A549 treated with RU486 at 1 μM for 4 hours (cell line): ENCODE results near the gene PET100. TPM values are rescaled to one million over a fixed set of nuclear protein-coding genes. Genes with fewer than 3 reads are reported as not detected.

ENCODE experiments used
- total RNA-seq: library from RNA; stranded (reverse); fragments of 200-300 nt; extraction: Qiagen RNA extraction; gene quantifications from 5 replicates; pipeline ENCODE4 v1.2.3, GENCODE V29; 2022; ENCODE audit warnings: low read depth

The PET100 gene
- total RNA-seq = 52.7 to 81.5 TPM (median 56.6 TPM) in 5 replicates

GRCh38 chr19:7629347-7630054 is at the start of gene PET100, which contains the start of gene XAB2:
PET100 (plus strand) TSS chr19:7629793; CDS start chr19:7629834, 41 bp downstream.
XAB2 (minus strand) TSS chr19:7629545; CDS start chr19:7629527, 18 bp downstream.

GRCh38 chr19:7595466-7596133 is 34.0 kb upstream of the PET100 start, which contains the start of gene CAMSAP3:
CAMSAP3 (plus strand) TSS chr19:7595863; CDS start chr19:7596003, 140 bp downstream.

GRCh38 chr19:7633698-7634097 is 4.1 kb downstream of the PET100 start, which contains the start of gene PCP2:
PCP2 (minus strand) TSS chr19:7633719; CDS start chr19:7633457, 262 bp downstream.

GRCh38 chr19:7636691-7637373 is 7.2 kb downstream of the PET100 start, which contains the start of gene STXBP2:
STXBP2 (plus strand) TSS chr19:7637110; CDS start chr19:7637150, 40 bp downstream.

GRCh38 chr19:7668842-7669241 is 39.2 kb downstream of the PET100 start, which contains the start of gene RETN:
RETN (plus strand) TSS chr19:7669049; CDS start chr19:7669327, 278 bp downstream.

GRCh38 chr19:7676854-7677253 is 47.3 kb downstream of the PET100 start, which contains the start of gene MCEMP1:
MCEMP1 (plus strand) TSS chr19:7677090; CDS start chr19:7677121, 31 bp downstream.

GRCh38 chr19:7680606-7681339 is 51.2 kb downstream of the PET100 start, which contains the start of gene TRAPPC5:
TRAPPC5 (plus strand) TSS chr19:7680833; CDS start chr19:7682254, 1,421 bp downstream.

Other genes starting within 250 kb of the PET100 start
- 0.93 to 2.1 TPM (median 1.8 TPM) in 5 replicates for gene PEX11G, start 140.8 kb upstream of the PET100 start, total RNA-seq
- gene ZNF358, start 113.7 kb upstream of the PET100 start, total RNA-seq = 13.8 to 20.6 TPM (median 20.1 TPM) in 5 replicates
- 10.5 to 14.9 TPM (median 13.1 TPM) in 5 replicates for gene MCOLN1, start 107.2 kb upstream of the PET100 start, total RNA-seq
- gene PNPLA6, start 94.1 kb upstream of the PET100 start, total RNA-seq = 26.9 to 37.6 TPM (median 33.9 TPM) in 5 replicates
- gene CAMSAP3, start 33.9 kb upstream of the PET100 start, total RNA-seq = 2.8 to 5.5 TPM (median 4.3 TPM) in 5 replicates
- 21.4 to 27.8 TPM (median 26.3 TPM) in 5 replicates for gene XAB2, start 248 bp upstream of the PET100 start, total RNA-seq
- gene PCP2, start 3.9 kb downstream of the PET100 start, total RNA-seq = 0.20 TPM in 1 of 5 replicates, not detected in the others
- 32.9 to 44.6 TPM (median 40.8 TPM) in 5 replicates for gene STXBP2, start 7.3 kb downstream of the PET100 start, total RNA-seq
- gene RETN, start 39.3 kb downstream of the PET100 start, total RNA-seq = not detected in 5 replicates
- not detected in 5 replicates for gene MCEMP1, start 47.3 kb downstream of the PET100 start, total RNA-seq
- gene TRAPPC5, start 51.0 kb downstream of the PET100 start, total RNA-seq = 44.6 to 114 TPM (median 102 TPM) in 5 replicates
- gene FCER2, start 72.3 kb downstream of the PET100 start, total RNA-seq = not detected in 5 replicates
- gene CLEC4G, start 102.3 kb downstream of the PET100 start, total RNA-seq = not detected in 5 replicates
- not detected in 5 replicates for gene CD209, start 117.7 kb downstream of the PET100 start, total RNA-seq
- gene CLEC4M, start 133.4 kb downstream of the PET100 start, total RNA-seq = not detected in 5 replicates
- gene EVI5L, start 200.4 kb downstream of the PET100 start, total RNA-seq = 0.97 to 1.7 TPM (median 1.5 TPM) in 5 replicates
- gene PRR36, start 244.6 kb downstream of the PET100 start, total RNA-seq = 0.21 to 0.84 TPM (median 0.39 TPM) in 5 replicates